ENCODE results near the gene TMEM131L.

The TMEM131L gene

DNA sequence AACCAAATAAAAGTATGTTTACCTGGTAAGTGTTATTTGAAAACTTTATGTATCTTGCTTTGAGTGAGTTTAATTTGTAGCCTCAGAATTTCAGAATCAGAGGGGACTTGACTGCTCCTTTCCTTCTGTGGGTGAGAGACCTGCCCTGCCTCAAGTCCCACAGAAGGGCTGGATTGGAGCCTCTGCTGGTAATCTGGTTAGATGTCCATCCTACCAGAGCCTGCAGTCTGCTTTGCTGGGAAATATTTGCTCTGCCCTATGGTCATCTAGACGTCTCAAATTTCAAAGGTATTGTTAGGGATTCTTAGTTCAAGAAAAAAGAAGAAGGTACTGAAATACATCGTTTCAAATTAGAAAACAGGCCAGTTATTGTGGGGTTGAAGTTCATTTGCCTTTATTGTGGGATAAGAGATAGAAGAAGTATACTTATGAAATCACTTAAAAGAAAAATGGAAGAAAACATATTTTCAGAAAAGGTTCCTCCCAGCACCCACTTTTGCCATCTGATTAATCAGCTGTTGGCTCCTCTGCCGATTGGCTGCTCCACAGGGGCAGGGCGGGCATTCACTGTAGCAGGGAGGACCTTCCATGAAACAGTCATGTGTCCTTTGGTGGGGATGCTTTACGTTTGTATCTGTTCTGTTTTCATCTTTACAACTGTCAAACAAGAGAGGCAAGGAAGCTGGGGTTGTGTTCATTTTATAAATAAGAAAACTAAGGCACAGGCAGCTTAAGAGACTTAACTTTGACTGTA, 144.6 kb downstream of the TMEM131L start:
- no peak for DNase-seq (ENCODE audit: low read depth, low spot score)
- TF ChIP-seq, protein P1, sequence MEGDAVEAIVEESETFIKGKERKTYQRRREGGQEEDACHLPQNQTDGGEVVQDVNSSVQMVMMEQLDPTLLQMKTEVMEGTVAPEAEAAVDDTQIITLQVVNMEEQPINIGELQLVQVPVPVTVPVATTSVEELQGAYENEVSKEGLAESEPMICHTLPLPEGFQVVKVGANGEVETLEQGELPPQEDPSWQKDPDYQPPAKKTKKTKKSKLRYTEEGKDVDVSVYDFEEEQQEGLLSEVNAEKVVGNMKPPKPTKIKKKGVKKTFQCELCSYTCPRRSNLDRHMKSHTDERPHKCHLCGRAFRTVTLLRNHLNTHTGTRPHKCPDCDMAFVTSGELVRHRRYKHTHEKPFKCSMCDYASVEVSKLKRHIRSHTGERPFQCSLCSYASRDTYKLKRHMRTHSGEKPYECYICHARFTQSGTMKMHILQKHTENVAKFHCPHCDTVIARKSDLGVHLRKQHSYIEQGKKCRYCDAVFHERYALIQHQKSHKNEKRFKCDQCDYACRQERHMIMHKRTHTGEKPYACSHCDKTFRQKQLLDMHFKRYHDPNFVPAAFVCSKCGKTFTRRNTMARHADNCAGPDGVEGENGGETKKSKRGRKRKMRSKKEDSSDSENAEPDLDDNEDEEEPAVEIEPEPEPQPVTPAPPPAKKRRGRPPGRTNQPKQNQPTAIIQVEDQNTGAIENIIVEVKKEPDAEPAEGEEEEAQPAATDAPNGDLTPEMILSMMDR (IDR thresholded peaks at IDR 0.05; ENCODE audit: insufficient read depth, low read length, missing control alignments), result no peak
- no peak overlapping the region for H3K4me3 ChIP-seq (ENCODE audit: low read depth, low read length)
- ChIA-PET POLR2A (no interaction called here), CTCF (no interaction called here)

GRCh38 chr4:153611679-153612078, 145.5 kb downstream of the TMEM131L start:
- ChIA-PET CTCF (no interaction called here), POLR2A (no interaction called here)
- TF ChIP-seq, protein P1 (IDR thresholded peaks at IDR 0.05; ENCODE audit: insufficient read depth, low read length, missing control alignments), result no peak
- no peak for DNase-seq (ENCODE audit: low read depth, low spot score)
- H3K4me3 ChIP-seq (ENCODE audit: low read depth, low read length), result no peak overlapping the region

GRCh38 chr4:153612878-153613277, 146.7 kb downstream of the TMEM131L start:
- CTCF ChIA-PET, result no interaction called here
- no peak overlapping the region for H3K4me3 ChIP-seq (ENCODE audit: low read depth, low read length)
- TF ChIP-seq, protein P1 (IDR thresholded peaks at IDR 0.05; ENCODE audit: insufficient read depth, low read length, missing control alignments), result no peak
- POLR2A ChIA-PET, result no interaction called here
- DNase-seq (ENCODE audit: low read depth, low spot score), result no peak

- H3K4me3 ChIP-seq (ENCODE audit: low read depth, low read length), result no peak overlapping the region
- no peak for DNase-seq (ENCODE audit: low read depth, low spot score)
- TF ChIP-seq, protein P1 (IDR thresholded peaks at IDR 0.05; ENCODE audit: insufficient read depth, low read length, missing control alignments), result no peak
- CTCF ChIA-PET, result interaction anchor here (0.6 to 1.7 kb wide), 2 partner anchors 19 to 45 kb away, joined by 3 to 4 read pairs; no protein-coding TSS in a partner anchor
- POLR2A ChIA-PET, result no interaction called here
Measured at GRCh38 chr4:153616006-153616555, 149.9 kb downstream of the TMEM131L start.

GRCh38 chr4:153618833-153619232, 152.7 kb downstream of the TMEM131L start:
- DNase-seq (ENCODE audit: low read depth, low spot score), result no peak
- ChIA-PET CTCF (interaction anchor here (1.3 kb wide), 1 partner anchor 25 kb away, joined by 4 read pairs; no protein-coding TSS in a partner anchor), POLR2A (no interaction called here)
- no peak overlapping the region for H3K4me3 ChIP-seq (ENCODE audit: low read depth, low read length)
- TF ChIP-seq, protein P1 (IDR thresholded peaks at IDR 0.05; ENCODE audit: insufficient read depth, low read length, missing control alignments), result no peak

GRCh38 chr4:153619811-153620210, 153.7 kb downstream of the TMEM131L start:
- POLR2A ChIA-PET, result no interaction called here
- no peak for DNase-seq (ENCODE audit: low read depth, low spot score)
- H3K4me3 ChIP-seq (ENCODE audit: low read depth, low read length), result no peak overlapping the region
- CTCF ChIA-PET, result interaction anchor here (0.7 to 1.3 kb wide), 3 partner anchors 15 to 273 kb away, joined by 3 to 4 read pairs (median 3); no protein-coding TSS in a partner anchor
- TF ChIP-seq, protein P1 (IDR thresholded peaks at IDR 0.05; ENCODE audit: insufficient read depth, low read length, missing control alignments), result no peak

Measured in AG04449 (cell line).